ENCODE data around the gene DENND6A.
A peak's percentile ranks its signal among the peaks of the same experiment; 100 is the strongest.

Gene DENND6A

DNA sequence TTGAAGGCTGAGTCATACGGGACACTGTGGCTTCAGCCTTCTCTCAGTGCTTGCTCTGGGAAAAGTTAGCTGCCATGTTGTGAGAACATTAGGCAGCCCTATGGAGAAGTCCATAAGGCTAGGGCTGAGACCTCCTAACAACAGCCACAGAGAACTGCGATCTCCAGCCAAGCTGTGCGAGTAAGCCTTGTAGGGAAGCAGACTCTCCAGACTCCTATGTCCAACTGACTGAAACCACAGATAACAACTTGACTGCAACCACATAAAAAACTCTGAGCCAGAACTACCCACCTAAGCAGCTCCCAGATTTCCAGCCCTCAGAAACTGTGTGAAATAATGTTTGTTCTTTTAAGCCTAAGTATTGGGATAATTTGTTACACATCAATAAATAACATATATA lies 40.7 kb downstream of the DENND6A start:
- TF ChIP-seq TCF12 (IDR thresholded peaks at IDR 0.05; ENCODE audit: low read depth) (no peak), CEBPB (IDR thresholded peaks at IDR 0.05) (no peak), EP300 (IDR thresholded peaks at IDR 0.05; ENCODE audit: borderline replicate concordance) (no peak), FOXM1 (IDR thresholded peaks at IDR 0.05; ENCODE audit: borderline replicate concordance, low read depth) (no peak)
- TF ChIP-seq, protein P1, sequence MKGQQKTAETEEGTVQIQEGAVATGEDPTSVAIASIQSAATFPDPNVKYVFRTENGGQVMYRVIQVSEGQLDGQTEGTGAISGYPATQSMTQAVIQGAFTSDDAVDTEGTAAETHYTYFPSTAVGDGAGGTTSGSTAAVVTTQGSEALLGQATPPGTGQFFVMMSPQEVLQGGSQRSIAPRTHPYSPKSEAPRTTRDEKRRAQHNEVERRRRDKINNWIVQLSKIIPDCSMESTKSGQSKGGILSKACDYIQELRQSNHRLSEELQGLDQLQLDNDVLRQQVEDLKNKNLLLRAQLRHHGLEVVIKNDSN (IDR thresholded peaks at IDR 0.05): no peak

DNA sequence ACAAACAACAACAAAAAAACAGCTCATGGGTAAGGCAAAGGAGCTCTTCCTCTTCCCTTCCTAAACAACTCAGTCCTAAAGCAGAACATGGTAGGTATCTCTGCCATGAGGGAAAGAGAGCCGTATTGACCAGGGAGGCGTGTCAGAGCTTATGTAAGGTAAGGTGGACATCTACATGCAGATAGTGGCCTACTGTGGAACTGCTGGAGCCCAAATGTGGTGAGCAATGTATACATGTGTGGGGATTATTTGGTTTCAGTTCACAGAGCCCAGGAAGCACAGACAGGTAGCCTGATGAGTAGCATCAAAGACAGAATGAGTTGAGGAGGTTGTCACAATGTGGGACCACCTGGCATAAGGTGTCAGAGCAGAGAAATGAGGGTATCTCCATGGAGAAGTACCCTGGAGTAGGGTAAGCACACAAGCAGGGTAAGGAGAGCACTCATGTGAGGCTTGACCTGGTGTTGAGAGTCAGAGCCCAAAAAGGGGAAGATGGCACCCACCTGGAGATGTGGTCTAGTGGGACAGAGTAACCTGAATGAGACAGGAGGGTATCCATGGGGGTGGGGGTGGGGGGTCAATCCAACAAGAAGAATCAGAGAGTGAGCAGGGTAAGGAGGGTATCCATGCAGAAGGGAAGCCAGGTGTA lies 45.5 kb downstream of the DENND6A start:
- TF ChIP-seq, protein P2, sequence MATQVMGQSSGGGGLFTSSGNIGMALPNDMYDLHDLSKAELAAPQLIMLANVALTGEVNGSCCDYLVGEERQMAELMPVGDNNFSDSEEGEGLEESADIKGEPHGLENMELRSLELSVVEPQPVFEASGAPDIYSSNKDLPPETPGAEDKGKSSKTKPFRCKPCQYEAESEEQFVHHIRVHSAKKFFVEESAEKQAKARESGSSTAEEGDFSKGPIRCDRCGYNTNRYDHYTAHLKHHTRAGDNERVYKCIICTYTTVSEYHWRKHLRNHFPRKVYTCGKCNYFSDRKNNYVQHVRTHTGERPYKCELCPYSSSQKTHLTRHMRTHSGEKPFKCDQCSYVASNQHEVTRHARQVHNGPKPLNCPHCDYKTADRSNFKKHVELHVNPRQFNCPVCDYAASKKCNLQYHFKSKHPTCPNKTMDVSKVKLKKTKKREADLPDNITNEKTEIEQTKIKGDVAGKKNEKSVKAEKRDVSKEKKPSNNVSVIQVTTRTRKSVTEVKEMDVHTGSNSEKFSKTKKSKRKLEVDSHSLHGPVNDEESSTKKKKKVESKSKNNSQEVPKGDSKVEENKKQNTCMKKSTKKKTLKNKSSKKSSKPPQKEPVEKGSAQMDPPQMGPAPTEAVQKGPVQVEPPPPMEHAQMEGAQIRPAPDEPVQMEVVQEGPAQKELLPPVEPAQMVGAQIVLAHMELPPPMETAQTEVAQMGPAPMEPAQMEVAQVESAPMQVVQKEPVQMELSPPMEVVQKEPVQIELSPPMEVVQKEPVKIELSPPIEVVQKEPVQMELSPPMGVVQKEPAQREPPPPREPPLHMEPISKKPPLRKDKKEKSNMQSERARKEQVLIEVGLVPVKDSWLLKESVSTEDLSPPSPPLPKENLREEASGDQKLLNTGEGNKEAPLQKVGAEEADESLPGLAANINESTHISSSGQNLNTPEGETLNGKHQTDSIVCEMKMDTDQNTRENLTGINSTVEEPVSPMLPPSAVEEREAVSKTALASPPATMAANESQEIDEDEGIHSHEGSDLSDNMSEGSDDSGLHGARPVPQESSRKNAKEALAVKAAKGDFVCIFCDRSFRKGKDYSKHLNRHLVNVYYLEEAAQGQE (IDR thresholded peaks at IDR 0.05; ENCODE audit: low read depth): no peak
- no peak for TF ChIP-seq TEAD4 (IDR thresholded peaks at IDR 0.05)
- TF ChIP-seq CREB1 (IDR thresholded peaks at IDR 0.05; ENCODE audit: low read depth): no peak
- TF ChIP-seq, protein P3, sequence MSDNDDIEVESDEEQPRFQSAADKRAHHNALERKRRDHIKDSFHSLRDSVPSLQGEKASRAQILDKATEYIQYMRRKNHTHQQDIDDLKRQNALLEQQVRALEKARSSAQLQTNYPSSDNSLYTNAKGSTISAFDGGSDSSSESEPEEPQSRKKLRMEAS (IDR thresholded peaks at IDR 0.05): no peak
- no peak for TF ChIP-seq ZBTB7A (IDR thresholded peaks at IDR 0.05; ENCODE audit: low read depth)
- TF ChIP-seq TAF1 (IDR thresholded peaks at IDR 0.05; ENCODE audit: low read depth): no peak
- no peak for TF ChIP-seq NFIC (IDR thresholded peaks at IDR 0.05)
- TF ChIP-seq FOXM1 (IDR thresholded peaks at IDR 0.05; ENCODE audit: borderline replicate concordance, low read depth): no peak
- no peak for TF ChIP-seq CEBPB (IDR thresholded peaks at IDR 0.05)
- no peak for TF ChIP-seq EGR1 (IDR thresholded peaks at IDR 0.05)
- no peak for TF ChIP-seq YY1 (IDR thresholded peaks at IDR 0.05; ENCODE audit: low read depth)
- no peak for TF ChIP-seq TCF12 (IDR thresholded peaks at IDR 0.05; ENCODE audit: low read depth)
- no peak for TF ChIP-seq EP300 (IDR thresholded peaks at IDR 0.05; ENCODE audit: borderline replicate concordance)
- TF ChIP-seq, protein P1 (IDR thresholded peaks at IDR 0.05): no peak

DNA sequence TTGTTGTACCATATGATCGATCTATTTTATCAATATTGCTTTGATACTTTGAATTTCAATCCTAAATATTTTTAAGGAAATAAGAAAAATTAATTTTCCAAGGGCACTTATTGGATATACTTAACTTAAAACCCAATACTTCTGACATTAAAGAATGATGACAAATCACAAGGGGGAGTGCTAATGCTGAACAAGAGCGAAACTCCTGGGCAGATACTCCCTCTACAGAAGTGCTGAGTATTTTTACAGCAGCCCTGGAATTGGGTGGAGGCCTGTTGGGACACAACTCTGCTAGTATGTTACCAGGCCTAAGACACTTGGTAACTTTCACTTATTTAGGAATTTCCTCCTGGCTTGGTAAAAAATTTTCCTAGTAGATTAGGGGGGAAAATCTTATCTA lies 46.2 kb downstream of the DENND6A start:
- TF ChIP-seq CREB1 (IDR thresholded peaks at IDR 0.05; ENCODE audit: low read depth) (no peak), RAD21 (IDR thresholded peaks at IDR 0.05; ENCODE audit: low read depth) (peak; percentile 16; the same call in 1 of the 2 replicates)

DNA sequence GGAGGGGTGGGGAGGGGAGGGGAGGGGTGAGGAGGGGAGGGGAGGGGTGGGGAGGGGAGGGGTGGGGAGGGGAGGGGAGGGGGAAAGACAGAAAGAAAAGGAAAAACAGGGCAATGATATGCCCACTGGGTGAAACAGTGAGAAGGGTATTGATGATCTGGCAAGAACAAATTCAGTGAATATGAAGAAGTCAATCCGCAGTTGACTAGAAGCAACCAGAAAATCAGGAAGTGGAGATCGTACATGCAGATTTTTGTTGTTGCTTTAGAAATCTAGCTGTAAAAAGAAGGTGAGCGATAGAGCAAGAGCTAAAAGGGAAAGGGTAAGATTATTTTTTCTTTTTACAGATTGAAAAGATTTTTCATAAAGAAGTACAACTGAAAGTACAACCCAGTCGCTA lies 48.1 kb downstream of the DENND6A start:
- TF ChIP-seq TAF1 (IDR thresholded peaks at IDR 0.05; ENCODE audit: low read depth) (no peak), CREB1 (IDR thresholded peaks at IDR 0.05; ENCODE audit: low read depth) (no peak), EGR1 (IDR thresholded peaks at IDR 0.05) (no peak), NFIC (IDR thresholded peaks at IDR 0.05) (no peak), FOXM1 (IDR thresholded peaks at IDR 0.05; ENCODE audit: borderline replicate concordance, low read depth) (no peak), TEAD4 (IDR thresholded peaks at IDR 0.05) (no peak), RAD21 (IDR thresholded peaks at IDR 0.05; ENCODE audit: low read depth) (no peak), CEBPB (IDR thresholded peaks at IDR 0.05) (no peak), TCF12 (IDR thresholded peaks at IDR 0.05; ENCODE audit: low read depth) (no peak), EP300 (IDR thresholded peaks at IDR 0.05; ENCODE audit: borderline replicate concordance) (no peak)
- TF ChIP-seq, protein P1 (IDR thresholded peaks at IDR 0.05): no peak
- TF ChIP-seq, protein P2 (IDR thresholded peaks at IDR 0.05; ENCODE audit: low read depth): no peak

DNA sequence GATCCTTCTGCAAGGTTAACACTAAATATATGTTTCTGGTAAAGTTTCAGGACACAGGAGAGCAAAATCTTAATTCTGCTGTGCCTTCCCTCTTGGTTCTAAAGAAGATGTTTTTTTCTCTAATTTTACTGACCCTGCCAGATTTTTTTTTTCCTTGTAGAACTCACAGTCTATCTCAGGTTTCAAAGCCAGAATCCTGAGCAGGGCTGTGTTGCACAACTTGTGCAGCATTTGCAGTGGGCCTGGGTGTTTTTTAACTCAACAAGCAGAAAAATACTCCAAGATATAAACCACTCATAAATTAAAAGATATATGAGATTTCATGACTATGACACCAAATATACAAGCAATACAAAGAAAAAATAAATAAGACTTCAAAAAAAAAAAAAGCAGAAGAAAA lies 55.5 kb downstream of the DENND6A start:
- TF ChIP-seq RAD21 (IDR thresholded peaks at IDR 0.05; ENCODE audit: low read depth) (no peak), ZBTB7A (IDR thresholded peaks at IDR 0.05; ENCODE audit: low read depth) (no peak), CEBPB (IDR thresholded peaks at IDR 0.05) (0 out of 2 replicates have a peak, but pooled peaks have one; percentile 10)

DNA sequence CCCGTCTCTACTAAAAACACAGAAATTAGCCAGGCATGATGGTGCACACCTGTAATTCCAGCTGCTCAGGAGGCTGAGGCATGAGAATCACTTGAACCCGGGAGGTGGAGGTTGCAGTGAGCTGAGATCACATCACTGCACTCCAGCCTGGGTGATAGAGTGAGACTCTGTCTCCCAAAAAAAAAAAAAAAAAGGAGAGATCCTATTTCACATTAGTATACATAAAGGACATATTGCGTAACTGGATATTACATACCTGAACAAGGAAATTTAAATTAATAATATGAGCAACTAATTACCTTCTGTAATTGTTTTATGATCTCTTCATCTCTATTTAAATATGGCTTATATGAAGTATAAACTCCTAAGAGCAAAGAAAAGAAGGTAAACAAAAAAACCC lies 58.6 kb downstream of the DENND6A start:
- TF ChIP-seq CEBPB (IDR thresholded peaks at IDR 0.05): peak; percentile 38; the same call in 1 of the 2 replicates

DNA sequence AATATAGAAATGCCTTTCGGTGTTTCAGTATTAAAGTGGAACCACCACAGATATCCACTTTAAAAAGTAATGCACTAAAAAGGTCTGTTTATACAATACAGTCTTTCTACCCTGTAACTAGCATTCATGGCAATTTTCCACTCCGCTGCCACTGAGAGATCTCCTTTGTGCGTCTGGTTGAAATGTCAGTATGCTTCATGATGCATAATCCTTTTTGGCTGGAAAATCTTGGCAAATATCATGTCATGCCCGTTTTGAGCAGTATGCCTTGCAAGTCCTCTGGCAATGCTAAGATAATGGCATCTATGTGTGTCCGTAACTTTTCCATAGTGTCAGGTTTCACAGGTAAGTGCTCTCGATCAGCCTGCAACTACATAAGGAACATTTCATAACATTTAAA lies 64.9 kb downstream of the DENND6A start:
- peak; percentile 64 for TF ChIP-seq NFIC (IDR thresholded peaks at IDR 0.05)
- TF ChIP-seq, protein P2 (IDR thresholded peaks at IDR 0.05; ENCODE audit: low read depth): no peak
- no peak for TF ChIP-seq YY1 (IDR thresholded peaks at IDR 0.05; ENCODE audit: low read depth)
- TF ChIP-seq, protein P1 (IDR thresholded peaks at IDR 0.05): 0 out of 2 replicates have a peak, but pooled peaks have one; percentile 6
- TF ChIP-seq TCF12 (IDR thresholded peaks at IDR 0.05; ENCODE audit: low read depth): peak; percentile 34; the same call in 1 of the 2 replicates
- no peak for TF ChIP-seq CEBPB (IDR thresholded peaks at IDR 0.05)
- TF ChIP-seq RAD21 (IDR thresholded peaks at IDR 0.05; ENCODE audit: low read depth): peak; percentile 9; the same call in 1 of the 2 replicates
- no peak; the same call in 1 of the 2 replicates for TF ChIP-seq EP300 (IDR thresholded peaks at IDR 0.05; ENCODE audit: borderline replicate concordance)

All from Ishikawa (cell line).